ENCODE results near the gene DUS1L.

DUS1L gene

GRCh38 chr17:82101301-82101715 lies 35.7 kb upstream of the DUS1L start:
- Histone ChIP-seq H3K4me3 (ENCODE audit: low read length, poor library complexity, severe bottlenecking) (no peak overlapping the region), H3K9ac (ENCODE audit: low read depth, low read length, poor library complexity, severe bottlenecking) (no peak overlapping the region), H4K20me1 (ENCODE audit: insufficient read depth, low read length, poor library complexity, severe bottlenecking) (peaks cover 15% of the 10 kb centered on the region), H3K9me3 (ENCODE audit: insufficient read depth, low read depth, low read length) (no peaks in the 10 kb centered on the region), H2AFZ (ENCODE audit: low read length) (no peak overlapping the region), H3K79me2 (ENCODE audit: insufficient read depth, low read length) (peaks cover 30% of the 10 kb centered on the region), H3K36me3 (ENCODE audit: insufficient read depth, low read length) (no peaks in the 10 kb centered on the region), H3K27me3 (ENCODE audit: insufficient read depth, low read length, poor library complexity, severe bottlenecking) (no peaks in the 10 kb centered on the region), H3K4me2 (ENCODE audit: low read depth, low read length, poor library complexity, severe bottlenecking) (no peak overlapping the region), H3K9me2 (replicated peaks; ENCODE audit: low read depth, low read length) (no peaks in the 10 kb centered on the region), H3F3A (ENCODE audit: low read depth) (no peaks in the 10 kb centered on the region), H3K4me1 (ENCODE audit: insufficient read depth, low read length, poor library complexity, severe bottlenecking) (peaks cover 24% of the 10 kb centered on the region)
- no peak for TF ChIP-seq EZH2phosphoT487 (IDR thresholded peaks at IDR 0.05; ENCODE audit: borderline replicate concordance)
- no peak for TF ChIP-seq CTCF (conservative IDR thresholded peaks at IDR 0.05; ENCODE audit: low read length)

- H2AFZ ChIP-seq (ENCODE audit: low read length) = no peak overlapping the region
- H3K9me3 ChIP-seq (ENCODE audit: insufficient read depth, low read depth, low read length) = no peaks in the 10 kb centered on the region
- no peak for TF ChIP-seq CTCF (conservative IDR thresholded peaks at IDR 0.05; ENCODE audit: low read length)
- no peak for TF ChIP-seq EZH2phosphoT487 (IDR thresholded peaks at IDR 0.05; ENCODE audit: borderline replicate concordance)
- H3K4me3 ChIP-seq (ENCODE audit: low read length, poor library complexity, severe bottlenecking) = peak overlapping the region; percentile 13
- peaks cover 37% of the 10 kb centered on the region for H3K79me2 ChIP-seq (ENCODE audit: insufficient read depth, low read length)
- H3K27me3 ChIP-seq (ENCODE audit: insufficient read depth, low read length, poor library complexity, severe bottlenecking) = no peaks in the 10 kb centered on the region
- peaks cover 5% of the 10 kb centered on the region; the same call in 1 of the 2 replicates for H3K36me3 ChIP-seq (ENCODE audit: insufficient read depth, low read length)
- peaks cover 21% of the 10 kb centered on the region for H3K4me1 ChIP-seq (ENCODE audit: insufficient read depth, low read length, poor library complexity, severe bottlenecking)
- no peak overlapping the region for H3K4me2 ChIP-seq (ENCODE audit: low read depth, low read length, poor library complexity, severe bottlenecking)
- peaks cover 21% of the 10 kb centered on the region for H4K20me1 ChIP-seq (ENCODE audit: insufficient read depth, low read length, poor library complexity, severe bottlenecking)
- H3K9ac ChIP-seq (ENCODE audit: low read depth, low read length, poor library complexity, severe bottlenecking) = peak overlapping the region; percentile 95
- no peaks in the 10 kb centered on the region for H3F3A ChIP-seq (ENCODE audit: low read depth)
- H3K9me2 ChIP-seq (replicated peaks; ENCODE audit: low read depth, low read length) = no peaks in the 10 kb centered on the region
Observed at GRCh38 chr17:82100502-82101298, 35.1 kb upstream of the DUS1L start.

- peak overlapping the region; percentile 95 for H3K4me2 ChIP-seq (ENCODE audit: low read depth, low read length, poor library complexity, severe bottlenecking)
- H3K27me3 ChIP-seq (ENCODE audit: insufficient read depth, low read length, poor library complexity, severe bottlenecking) = no peaks in the 10 kb centered on the region
- H3K9me2 ChIP-seq (replicated peaks; ENCODE audit: low read depth, low read length) = no peaks in the 10 kb centered on the region
- no peaks in the 10 kb centered on the region for H3F3A ChIP-seq (ENCODE audit: low read depth)
- no peak for TF ChIP-seq CTCF (conservative IDR thresholded peaks at IDR 0.05; ENCODE audit: low read length)
- TF ChIP-seq EZH2phosphoT487 (IDR thresholded peaks at IDR 0.05; ENCODE audit: borderline replicate concordance) = no peak
- H3K9me3 ChIP-seq (ENCODE audit: insufficient read depth, low read depth, low read length) = no peaks in the 10 kb centered on the region
- 0 out of 2 replicates have a peak overlapping the region, but pooled peaks have one; percentile 42 for H2AFZ ChIP-seq (ENCODE audit: low read length)
- H3K79me2 ChIP-seq (ENCODE audit: insufficient read depth, low read length) = peaks cover 49% of the 10 kb centered on the region
- H4K20me1 ChIP-seq (ENCODE audit: insufficient read depth, low read length, poor library complexity, severe bottlenecking) = peaks cover 32% of the 10 kb centered on the region
- H3K9ac ChIP-seq (ENCODE audit: low read depth, low read length, poor library complexity, severe bottlenecking) = peak overlapping the region; percentile 95
- peak overlapping the region; percentile 94 for H3K4me3 ChIP-seq (ENCODE audit: low read length, poor library complexity, severe bottlenecking)
- H3K36me3 ChIP-seq (ENCODE audit: insufficient read depth, low read length) = peaks cover 13% of the 10 kb centered on the region; the same call in 1 of the 2 replicates
- H3K4me1 ChIP-seq (ENCODE audit: insufficient read depth, low read length, poor library complexity, severe bottlenecking) = peaks cover 24% of the 10 kb centered on the region
Observed at GRCh38 chr17:82098939-82099763, 33.5 kb upstream of the DUS1L start.
